Suprapubic skin (tissue), 4 donors: Measurements from ENCODE around the gene SEPTIN5.

Experiments used
- CTCF ChIP-seq, 2 donors: fragments of 200-600 bp in 1 of 2; fragments of 450-650 bp in 1 of 2; sonication (generic) in 1 of 2; IDR thresholded peaks; one replicate each; pipeline ENCODE4 v1.5.1; 2016 to 2019; ENCODE audit warnings: antibody characterized with exemption in 2 of 2, mild to moderate bottlenecking in 1 of 2, moderate library complexity in 1 of 2
- EP300 ChIP-seq: sonication (generic); formaldehyde crosslinking; IDR thresholded peaks from one replicate; pipeline ENCODE4 v1.6.1; 2017; ENCODE audit warnings: antibody characterized with exemption
- POLR2A ChIP-seq, 2 donors: fragments of 450-650 bp; IDR thresholded peaks; one replicate each; pipeline ENCODE4 v1.6.1; 2017; ENCODE audit warnings: antibody characterized with exemption in 2 of 2, mild to moderate bottlenecking in 2 of 2, moderate library complexity in 2 of 2
- POLR2AphosphoS5 ChIP-seq, 3 donors: sonication (generic); formaldehyde crosslinking; IDR thresholded peaks; one replicate each; pipeline ENCODE4 v1.6.1; 2017; ENCODE audit warnings: antibody characterized with exemption in 3 of 3

- no peak for TF ChIP-seq CTCF (IDR thresholded peaks at IDR 0.05)
- TF ChIP-seq POLR2AphosphoS5 (IDR thresholded peaks at IDR 0.05) = no peak
- no peak for TF ChIP-seq POLR2A (IDR thresholded peaks at IDR 0.05)
- TF ChIP-seq EP300 = no peak
Observed at GRCh38 chr22:19696504-19697276, 17.6 kb upstream of the SEPTIN5 start.
